K562 (cell line): ENCODE results near the gene DMXL1.

ENCODE experiments used
- BRCA1 ChIP-seq, 2 experiments: fragments of 450-650 bp in 1 of 2; sonication (generic) in 1 of 2; formaldehyde crosslinking in 1 of 2; IDR thresholded peaks; 2 replicates each; pipeline versions ENCODE4 v1.5.0 to v1.6.1; 2017 to 2020; ENCODE audit warnings: mild to moderate bottlenecking in 1 of 2, missing genetic modification reagents in 1 of 2
- CTCF ChIP-seq, 3 experiments: IDR thresholded peaks in 2 of 3; conservative IDR thresholded peaks in 1 of 3; 2 replicates each; pipeline ENCODE4 v1.5.1; 2011 to 2012; ENCODE audit warnings: low read length in 3 of 3, mild to moderate bottlenecking in 3 of 3, control low read depth in 2 of 3, improper control_type of control experiment in 1 of 3, inconsistent platforms in 1 of 3, low read depth in 1 of 3, mixed read lengths in 1 of 3, moderate library complexity in 1 of 3; ENCODE audit not compliant: insufficient read depth in 2 of 3
- DACH1 ChIP-seq: fragments of 450-650 bp; IDR thresholded peaks from 2 replicates; pipeline ENCODE4 v1.6.1; 2018; ENCODE audit not compliant: partially characterized antibody
- DIDO1 ChIP-seq: fragments of 450-650 bp; IDR thresholded peaks from 2 replicates; pipeline ENCODE4 v1.6.1; 2016; ENCODE audit warnings: low read depth, missing biosample characterization, missing genetic modification characterization
- E2F5 ChIP-seq: sonication (generic); formaldehyde crosslinking; IDR thresholded peaks from 2 replicates; pipeline ENCODE4 v1.8.0; 2022; ENCODE audit warnings: mild to moderate bottlenecking, missing genetic modification reagents
- ELF1 ChIP-seq: fragments of 200-800 bp; sonication (Bioruptor generic); IDR thresholded peaks from 2 replicates; pipeline ENCODE4 v1.6.1; 2016; ENCODE audit warnings: missing genetic modification characterization, missing compliant biosample characterization
- POLR2AphosphoS5 ChIP-seq: IDR thresholded peaks from 2 replicates; pipeline ENCODE4 v1.6.1; 2011; ENCODE audit warnings: mild to moderate bottlenecking, low read depth, low read length, moderate library complexity; ENCODE audit not compliant: control insufficient read depth, insufficient read depth
- SOX6 ChIP-seq: fragments of 450-650 bp; IDR thresholded peaks from 2 replicates; pipeline ENCODE4 v1.6.1; 2014; ENCODE audit warnings: mild to moderate bottlenecking
- STAT6 ChIP-seq: sonication (generic); formaldehyde crosslinking; IDR thresholded peaks from 2 replicates; pipeline ENCODE4 v1.8.1; 2023; ENCODE audit warnings: mild to moderate bottlenecking, missing genetic modification reagents
- TEAD4 ChIP-seq, 2 experiments: sonication (generic) in 1 of 2; formaldehyde crosslinking in 1 of 2; IDR thresholded peaks; 2 replicates each; pipeline versions ENCODE4 v1.6.1 to v1.8.0; 2012 to 2022; ENCODE audit warnings: borderline replicate concordance in 1 of 2, inconsistent platforms in 1 of 2, low read length in 1 of 2, mild to moderate bottlenecking in 1 of 2, missing genetic modification reagents in 1 of 2
- THRA ChIP-seq: fragments of 450-650 bp; IDR thresholded peaks from 2 replicates; pipeline ENCODE4 v1.6.1; 2017; ENCODE audit warnings: mild to moderate bottlenecking, moderate library complexity
- YY1 ChIP-seq, 3 experiments: IDR thresholded peaks; 2 replicates each; pipeline ENCODE4 v1.6.1; 2011; ENCODE audit warnings: low read length in 2 of 3, mild to moderate bottlenecking in 2 of 3, moderate library complexity in 2 of 3, borderline replicate concordance in 1 of 3, control low read depth in 1 of 3, low read depth in 1 of 3; ENCODE audit not compliant: insufficient read depth in 3 of 3, insufficient replicate concordance in 2 of 3, control insufficient read depth in 1 of 3, insufficient read length in 1 of 3; ENCODE audit errors: extremely low read depth in 1 of 3
- ZNF274 ChIP-seq: IDR thresholded peaks from 2 replicates; pipeline ENCODE4 v1.6.1; 2011; ENCODE audit warnings: low read depth, mild to moderate bottlenecking, low read length, moderate library complexity, borderline replicate concordance

DNA sequence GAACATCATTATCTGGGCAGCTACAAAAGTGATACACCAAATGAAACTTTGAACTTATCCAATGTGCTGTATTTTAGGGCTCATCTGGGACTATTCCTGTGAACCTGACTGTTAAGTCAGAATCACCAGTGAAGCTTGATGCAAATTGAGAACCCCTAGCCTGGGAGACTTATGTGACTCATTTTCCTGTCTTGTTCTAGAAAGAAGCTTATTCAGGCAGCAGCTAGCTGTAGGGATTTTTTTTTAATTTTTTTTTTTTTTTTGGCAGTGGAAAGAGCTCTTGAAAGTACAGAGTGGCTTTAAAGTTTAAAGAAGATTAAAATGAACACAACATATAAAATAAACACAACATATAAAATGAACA lies 203.9 kb downstream of the DMXL1 start:
- TF ChIP-seq YY1 (IDR thresholded peaks at IDR 0.05; ENCODE audit: borderline replicate concordance in 1 of 3, control insufficient read depth in 1 of 3, extremely low read depth in 1 of 3, insufficient read depth in 3 of 3, insufficient read length in 1 of 3, insufficient replicate concordance in 2 of 3, low read depth in 1 of 3, low read length in 2 of 3): no peak
- TF ChIP-seq STAT6 (CRISPR knock-in tag): no peak
- no peak for TF ChIP-seq CTCF (IDR thresholded peaks at IDR 0.05 in 2 of 3, conservative IDR thresholded peaks at IDR 0.05 in 1 of 3; ENCODE audit: insufficient read depth in 2 of 3, low read depth in 1 of 3, low read length in 3 of 3)
- no peak for TF ChIP-seq ZNF274
- TF ChIP-seq DIDO1 (tag): no peak
- no peak for TF ChIP-seq THRA
- no peak for TF ChIP-seq TEAD4 (IDR thresholded peaks at IDR 0.05; ENCODE audit: low read length)
- no peak for TF ChIP-seq TEAD4 (CRISPR knock-in tag; IDR thresholded peaks at IDR 0.05; ENCODE audit: borderline replicate concordance)
- TF ChIP-seq SOX6: no peak
- TF ChIP-seq POLR2AphosphoS5: no peak
- no peak for TF ChIP-seq E2F5 (CRISPR knock-in tag)
- no peak for TF ChIP-seq ELF1 (tag)
- TF ChIP-seq BRCA1 (IDR thresholded peaks at IDR 0.05): no peak
- no peak for TF ChIP-seq BRCA1 (CRISPR knock-in tag; IDR thresholded peaks at IDR 0.05)
- no peak for TF ChIP-seq DACH1
